Body of pancreas (tissue), 4 donors: ENCODE data around the gene RTN4RL2. TPM values are rescaled to one million over a fixed set of nuclear protein-coding genes. Genes with fewer than 3 reads are reported as not detected.
A peak's percentile ranks its signal among the peaks of the same experiment; 100 is the strongest.

Source experiments
- ATAC-seq: fragments of 150-250 bp; one replicate; pipeline ENCODE4 v1.9.1; 2016
- DNase-seq, 4 donors: peaks; one replicate each; pipeline ENCODE4 v3.0.0-alpha.2; 2019
- H3K27ac ChIP-seq, 4 donors: fragments of 200-600 bp; sonication (generic); 1 replicate in 3 of 4; 2 replicates in 1 of 4; pipeline versions ENCODE4 v1.5.1 to v1.6.1; 2016 to 2019; ENCODE audit warnings: mild to moderate bottlenecking in 1 of 4, mixed read lengths in 1 of 4, moderate library complexity in 1 of 4
- H3K27me3 ChIP-seq, 2 donors: fragments of 200-600 bp; sonication (generic); one replicate each; pipeline ENCODE4 v1.6.0; 2016; ENCODE audit warnings: mild to moderate bottlenecking in 1 of 2
- H3K36me3 ChIP-seq, 2 donors: fragments of 200-600 bp; sonication (generic); replicated peaks in 1 of 2; 2 replicates each; pipeline ENCODE4 v1.5.1; 2016; ENCODE audit warnings: low read depth in 2 of 2; ENCODE audit not compliant: insufficient read depth in 1 of 2
- H3K4me1 ChIP-seq: fragments of 200-600 bp; sonication (generic); one replicate; pipeline ENCODE4 v1.6.0; 2016
- H3K4me3 ChIP-seq, 2 donors: fragments of 200-600 bp; sonication (generic); 1 replicate in 1 of 2; 2 replicates in 1 of 2; pipeline ENCODE4 v1.5.1; 2016 to 2019
- H3K9me3 ChIP-seq, 3 donors: fragments of 200-600 bp; sonication (generic); 1 replicate in 2 of 3; 2 replicates in 1 of 3; pipeline ENCODE4 v1.5.1; 2016
- POLR2A ChIP-seq, 3 donors: fragments of 450-650 bp; IDR thresholded peaks; one replicate each; pipeline ENCODE4 v1.6.1; 2016; ENCODE audit warnings: antibody characterized with exemption in 3 of 3, mild to moderate bottlenecking in 2 of 3
- WGBS, 2 donors: methylation state at CpG; one replicate each; pipeline ENCODE4 v1.1.5; 2017; 5-methylcytosine and 5-hydroxymethylcytosine counted together
- intact Hi-C: fragments of 100-400 bp; cut with DNase I; formaldehyde crosslinking; loops from one replicate; pipeline ENCODE4 v1.15.1; 2023
- total RNA-seq, 2 donors: library from RNA; depleted of rRNA; stranded (reverse); fragments of >200 nt; gene quantifications; one replicate each; pipeline ENCODE4 v1.1.0, GENCODE V29; 2016
- TF ChIP-seq, protein P1 (sequence below), 7 experiments: fragments of 450-650 bp in 4 of 7; fragments of 200-600 bp in 3 of 7; sonication (generic) in 3 of 7; IDR thresholded peaks; one replicate each; pipeline ENCODE4 v1.5.1; 2016 to 2019; ENCODE audit warnings: antibody characterized with exemption in 7 of 7

The RTN4RL2 gene
- total RNA-seq, 2 donors from 2014 or later: 0.99 to 3.4 TPM

DNA sequence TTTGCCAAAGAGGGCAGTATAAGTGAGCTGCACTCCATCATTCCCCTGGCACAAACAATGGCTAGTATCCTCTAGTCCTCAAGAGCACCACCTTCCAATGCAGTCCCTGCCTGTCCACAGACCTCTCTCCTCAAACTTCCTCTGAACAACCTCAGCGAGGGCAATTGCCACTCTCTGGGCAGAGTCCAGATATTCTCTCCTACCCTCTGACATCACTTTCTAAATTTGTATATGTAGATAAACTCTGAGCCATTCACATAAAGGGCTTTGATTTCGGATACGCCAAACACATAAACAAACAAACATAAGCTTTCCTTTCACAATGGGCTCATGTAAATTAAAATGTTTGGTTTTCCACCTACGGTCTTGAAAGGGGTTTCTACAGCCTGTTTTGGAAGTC is 30.4 kb upstream of the RTN4RL2 start:
- Histone ChIP-seq H3K4me1 (peaks cover 50% of the 10 kb centered on the region), H3K27ac (no peak overlapping the region), H3K27me3 (no peaks in the 10 kb centered on the region), H3K36me3 (no peaks in the 10 kb centered on the region), H3K9me3 (no peaks in the 10 kb centered on the region), H3K4me3 (no peak overlapping the region)
- TF ChIP-seq POLR2A (IDR thresholded peaks at IDR 0.05): no peak
- TF ChIP-seq, protein P1, sequence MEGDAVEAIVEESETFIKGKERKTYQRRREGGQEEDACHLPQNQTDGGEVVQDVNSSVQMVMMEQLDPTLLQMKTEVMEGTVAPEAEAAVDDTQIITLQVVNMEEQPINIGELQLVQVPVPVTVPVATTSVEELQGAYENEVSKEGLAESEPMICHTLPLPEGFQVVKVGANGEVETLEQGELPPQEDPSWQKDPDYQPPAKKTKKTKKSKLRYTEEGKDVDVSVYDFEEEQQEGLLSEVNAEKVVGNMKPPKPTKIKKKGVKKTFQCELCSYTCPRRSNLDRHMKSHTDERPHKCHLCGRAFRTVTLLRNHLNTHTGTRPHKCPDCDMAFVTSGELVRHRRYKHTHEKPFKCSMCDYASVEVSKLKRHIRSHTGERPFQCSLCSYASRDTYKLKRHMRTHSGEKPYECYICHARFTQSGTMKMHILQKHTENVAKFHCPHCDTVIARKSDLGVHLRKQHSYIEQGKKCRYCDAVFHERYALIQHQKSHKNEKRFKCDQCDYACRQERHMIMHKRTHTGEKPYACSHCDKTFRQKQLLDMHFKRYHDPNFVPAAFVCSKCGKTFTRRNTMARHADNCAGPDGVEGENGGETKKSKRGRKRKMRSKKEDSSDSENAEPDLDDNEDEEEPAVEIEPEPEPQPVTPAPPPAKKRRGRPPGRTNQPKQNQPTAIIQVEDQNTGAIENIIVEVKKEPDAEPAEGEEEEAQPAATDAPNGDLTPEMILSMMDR (IDR thresholded peaks at IDR 0.05): no peak
- DNase-seq: no peak
- ATAC-seq: no peak
- 20 to 29% methylated on average over 4 of the region's 4 CpGs for WGBS, 2 donors
- intact Hi-C loops: no loop called here

GRCh38 chr11:57430952-57431351 is 29.4 kb upstream of the RTN4RL2 start:
- no peaks in the 10 kb centered on the region for H3K9me3 ChIP-seq
- ATAC-seq (no peak), DNase-seq (no peak)
- H3K36me3 ChIP-seq: no peaks in the 10 kb centered on the region
- WGBS, 2 donors: 80 to 88% methylated on average over 1 of the region's 1 CpG
- no peak for TF ChIP-seq POLR2A (IDR thresholded peaks at IDR 0.05)
- TF ChIP-seq, protein P1 (IDR thresholded peaks at IDR 0.05): no peak
- H3K27ac ChIP-seq: no peak overlapping the region
- H3K4me3 ChIP-seq: no peak overlapping the region
- H3K4me1 ChIP-seq: peaks cover 44% of the 10 kb centered on the region
- intact Hi-C loops: no loop called here
- no peaks in the 10 kb centered on the region for H3K27me3 ChIP-seq

DNA sequence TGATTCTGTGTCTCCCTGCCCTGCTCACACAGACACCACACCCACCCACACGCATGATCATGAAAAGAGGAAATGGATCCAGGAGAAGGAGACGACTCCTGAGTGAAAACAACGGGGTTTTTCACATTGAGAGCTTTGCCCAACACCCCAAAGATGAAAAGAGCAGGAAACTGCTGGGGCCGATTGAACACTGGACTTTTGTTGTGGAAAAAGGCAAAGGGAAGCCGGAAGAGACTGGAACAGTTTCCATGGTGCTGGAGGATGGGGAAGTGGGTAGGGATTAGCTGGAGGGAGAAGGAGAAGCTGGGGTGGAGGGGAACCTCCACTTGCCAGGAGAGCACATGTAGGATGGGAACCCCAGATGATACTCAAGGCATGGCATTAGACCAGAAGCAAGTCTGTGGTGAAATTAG is 28.2 kb upstream of the RTN4RL2 start:
- WGBS, 2 donors: 57 to 69% methylated on average over 5 of the region's 5 CpGs
- ATAC-seq (no peak), DNase-seq (no peak)
- Histone ChIP-seq H3K4me3 (no peak overlapping the region), H3K4me1 (peaks cover 32% of the 10 kb centered on the region), H3K9me3 (no peaks in the 10 kb centered on the region), H3K27me3 (no peaks in the 10 kb centered on the region), H3K36me3 (no peaks in the 10 kb centered on the region), H3K27ac (peak overlapping the region in 1 of 4 donors; percentile 33)
- TF ChIP-seq, protein P1 (IDR thresholded peaks at IDR 0.05): no peak
- TF ChIP-seq POLR2A (IDR thresholded peaks at IDR 0.05): no peak
- intact Hi-C loops: no loop called here

GRCh38 chr11:57432714-57433163 is 27.6 kb upstream of the RTN4RL2 start:
- DNase-seq: peak in 1 of 4 donors; percentile 56
- intact Hi-C loops: no loop called here

More at GRCh38 chr11:57432714-57433163, 27.6 kb upstream of the RTN4RL2 start:
- peaks cover 26% of the 10 kb centered on the region for H3K4me1 ChIP-seq
- peak overlapping the region in 1 of 4 donors; percentile 33 for H3K27ac ChIP-seq
- no peaks in the 10 kb centered on the region for H3K9me3 ChIP-seq
- no peaks in the 10 kb centered on the region for H3K36me3 ChIP-seq
- WGBS, 2 donors: 73% methylated on average over 7 of the region's 7 CpGs; no CpG with 5 or more reads in 1 of the 2 donors
- no peak overlapping the region for H3K4me3 ChIP-seq
- no peak for ATAC-seq
- no peak for TF ChIP-seq POLR2A (IDR thresholded peaks at IDR 0.05)
- TF ChIP-seq, protein P1 (IDR thresholded peaks at IDR 0.05): no peak
- no peaks in the 10 kb centered on the region for H3K27me3 ChIP-seq
